HepG2 (cell line): ENCODE results near the gene ATP6V1F. TPM values are rescaled to one million over a fixed set of nuclear protein-coding genes. Genes with fewer than 3 reads are reported as not detected.
A peak's percentile ranks its signal among the peaks of the same experiment; 100 is the strongest.

Source experiments
- GZF1 ChIP-seq: sonication (generic); formaldehyde crosslinking; IDR thresholded peaks from 2 replicates; pipeline ENCODE4 v1.5.1; 2020; ENCODE audit warnings: mild to moderate bottlenecking, missing genetic modification reagents
- HMGA1 ChIP-seq: sonication (generic); formaldehyde crosslinking; conservative IDR thresholded peaks from 2 replicates; pipeline ENCODE4 v1.4.0; 2020; ENCODE audit warnings: missing genetic modification reagents
- HNF4A ChIP-seq: sonication (generic); formaldehyde crosslinking; IDR thresholded peaks from 2 replicates; pipeline ENCODE4 v1.4.0; 2020; ENCODE audit warnings: missing genetic modification reagents
- NFE2L2 ChIP-seq: fragments of 150-350 bp; IDR thresholded peaks from 2 replicates; pipeline ENCODE4 v1.6.1; 2014; ENCODE audit warnings: low read length
- NR2F6 ChIP-seq, 2 experiments: IDR thresholded peaks; 2 replicates each; pipeline ENCODE4 v1.6.1; 2016; ENCODE audit warnings: antibody characterized with exemption in 1 of 2, mild to moderate bottlenecking in 1 of 2
- ZNF205 ChIP-seq: IDR thresholded peaks from 2 replicates; pipeline ENCODE4 v1.6.1; 2018; ENCODE audit warnings: missing biosample characterization, missing genetic modification reagents
- ZNF383 ChIP-seq: sonication (generic); formaldehyde crosslinking; IDR thresholded peaks from 2 replicates; pipeline ENCODE4 v1.4.0; 2020; ENCODE audit warnings: missing genetic modification reagents, mild to moderate bottlenecking, borderline replicate concordance
- ZNF629 ChIP-seq: sonication (generic); formaldehyde crosslinking; conservative IDR thresholded peaks from 2 replicates; pipeline ENCODE4 v1.5.0; 2020; ENCODE audit warnings: missing genetic modification reagents
- polyA plus RNA-seq, 8 experiments: library from polyadenylated mRNA; depleted of rRNA in 3 of 8; stranded (reverse) in 7 of 8; unstranded in 1 of 8; fragments of >200 nt; fragmentation: Illumina TruSeq in 4 of 8; extraction: Trizol in 4 of 8; gene quantifications; 2 replicates each; pipeline versions ENCODE4 v1.2.1 to v1.2.3, GENCODE V29; 2011 to 2016; ENCODE audit warnings: low read depth in 4 of 8, missing spikeins in 1 of 8, mixed read lengths in 1 of 8; ENCODE audit not compliant: insufficient read depth in 1 of 8
- total RNA-seq, 5 experiments: library from RNA; depleted of rRNA; stranded (reverse); fragments of >200 nt; fragmentation: Illumina TruSeq; extraction: Trizol; gene quantifications; 2 replicates each; pipeline ENCODE4 v1.2.3, GENCODE V29; 2016; ENCODE audit warnings: low read depth in 1 of 5
- TF ChIP-seq, protein P1 (sequence below): sonication (generic); formaldehyde crosslinking; IDR thresholded peaks from 2 replicates; pipeline ENCODE4 v1.4.0; 2020; ENCODE audit warnings: missing genetic modification reagents
- TF ChIP-seq, protein P2 (sequence below): fragments of 450-650 bp; IDR thresholded peaks from 2 replicates; pipeline ENCODE4 v1.6.1; 2016
- TF ChIP-seq, protein P3 (sequence below): sonication (generic); formaldehyde crosslinking; conservative IDR thresholded peaks from 2 replicates; pipeline ENCODE4 v1.8.0; 2022; ENCODE audit warnings: low read depth, missing genetic modification reagents
- TF ChIP-seq, protein P4 (sequence below), 2 experiments: sonication (generic) in 1 of 2; formaldehyde crosslinking in 1 of 2; IDR thresholded peaks; 2 replicates each; pipeline versions ENCODE4 v1.5.1 to v1.6.1; 2011 to 2020; ENCODE audit warnings: borderline replicate concordance in 1 of 2, low read depth in 1 of 2, low read length in 1 of 2, mild to moderate bottlenecking in 1 of 2, missing genetic modification reagents in 1 of 2, moderate library complexity in 1 of 2
- TF ChIP-seq, protein P5 (sequence below): sonication (generic); formaldehyde crosslinking; IDR thresholded peaks from 2 replicates; pipeline ENCODE4 v1.5.1; 2020; ENCODE audit warnings: missing genetic modification reagents, mild to moderate bottlenecking, borderline replicate concordance

The ATP6V1F gene
- total and polyA plus RNA-seq, 2 of the 13 experiments (the other 11 are each of a cell fraction or from before 2014, with no cell fraction given): 87.2 to 132 TPM

DNA sequence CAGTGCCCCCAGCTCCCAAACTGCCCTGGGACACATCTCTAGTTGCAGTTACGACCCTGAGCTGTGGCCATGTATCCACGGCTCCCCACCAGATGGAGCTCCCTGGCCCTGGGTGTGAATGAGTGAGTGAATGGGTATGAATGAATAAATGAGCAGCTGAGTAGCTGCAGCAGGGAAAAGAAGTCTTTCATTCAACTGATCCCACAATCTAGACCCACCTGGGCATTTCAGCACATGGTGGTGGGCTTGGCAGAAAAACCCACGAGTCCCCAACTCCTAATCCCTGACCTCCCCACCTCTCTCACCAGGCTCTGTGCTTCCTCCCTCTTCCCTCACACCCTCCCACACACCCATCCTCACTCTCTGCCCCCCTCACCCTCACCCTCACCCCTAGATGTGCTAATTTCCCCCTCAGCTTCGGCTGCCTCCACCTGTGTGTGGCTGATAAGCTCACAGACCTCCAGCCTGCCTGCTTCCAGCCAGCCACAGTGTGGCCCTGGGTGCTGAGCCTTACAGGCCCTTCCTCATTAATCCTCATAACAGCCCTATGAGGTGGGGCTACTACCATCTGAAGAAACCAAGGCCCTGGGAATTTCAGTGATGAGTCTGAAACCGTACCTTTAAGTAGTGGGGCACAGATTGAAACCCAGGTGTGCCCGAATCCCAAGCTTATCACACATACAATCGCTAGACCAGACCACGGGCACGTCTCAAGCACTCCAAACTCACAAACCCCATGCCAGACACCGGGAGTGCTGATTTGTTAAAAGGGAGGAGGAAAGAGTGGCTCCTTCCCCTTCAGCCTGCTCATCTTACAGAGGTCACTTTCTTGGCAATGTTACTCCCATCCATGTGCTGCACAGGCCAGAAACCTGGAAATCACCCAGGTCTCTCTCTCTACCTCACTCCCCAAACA lies 2.2 kb upstream of the ATP6V1F start (continued):
- TF ChIP-seq, protein P1, sequence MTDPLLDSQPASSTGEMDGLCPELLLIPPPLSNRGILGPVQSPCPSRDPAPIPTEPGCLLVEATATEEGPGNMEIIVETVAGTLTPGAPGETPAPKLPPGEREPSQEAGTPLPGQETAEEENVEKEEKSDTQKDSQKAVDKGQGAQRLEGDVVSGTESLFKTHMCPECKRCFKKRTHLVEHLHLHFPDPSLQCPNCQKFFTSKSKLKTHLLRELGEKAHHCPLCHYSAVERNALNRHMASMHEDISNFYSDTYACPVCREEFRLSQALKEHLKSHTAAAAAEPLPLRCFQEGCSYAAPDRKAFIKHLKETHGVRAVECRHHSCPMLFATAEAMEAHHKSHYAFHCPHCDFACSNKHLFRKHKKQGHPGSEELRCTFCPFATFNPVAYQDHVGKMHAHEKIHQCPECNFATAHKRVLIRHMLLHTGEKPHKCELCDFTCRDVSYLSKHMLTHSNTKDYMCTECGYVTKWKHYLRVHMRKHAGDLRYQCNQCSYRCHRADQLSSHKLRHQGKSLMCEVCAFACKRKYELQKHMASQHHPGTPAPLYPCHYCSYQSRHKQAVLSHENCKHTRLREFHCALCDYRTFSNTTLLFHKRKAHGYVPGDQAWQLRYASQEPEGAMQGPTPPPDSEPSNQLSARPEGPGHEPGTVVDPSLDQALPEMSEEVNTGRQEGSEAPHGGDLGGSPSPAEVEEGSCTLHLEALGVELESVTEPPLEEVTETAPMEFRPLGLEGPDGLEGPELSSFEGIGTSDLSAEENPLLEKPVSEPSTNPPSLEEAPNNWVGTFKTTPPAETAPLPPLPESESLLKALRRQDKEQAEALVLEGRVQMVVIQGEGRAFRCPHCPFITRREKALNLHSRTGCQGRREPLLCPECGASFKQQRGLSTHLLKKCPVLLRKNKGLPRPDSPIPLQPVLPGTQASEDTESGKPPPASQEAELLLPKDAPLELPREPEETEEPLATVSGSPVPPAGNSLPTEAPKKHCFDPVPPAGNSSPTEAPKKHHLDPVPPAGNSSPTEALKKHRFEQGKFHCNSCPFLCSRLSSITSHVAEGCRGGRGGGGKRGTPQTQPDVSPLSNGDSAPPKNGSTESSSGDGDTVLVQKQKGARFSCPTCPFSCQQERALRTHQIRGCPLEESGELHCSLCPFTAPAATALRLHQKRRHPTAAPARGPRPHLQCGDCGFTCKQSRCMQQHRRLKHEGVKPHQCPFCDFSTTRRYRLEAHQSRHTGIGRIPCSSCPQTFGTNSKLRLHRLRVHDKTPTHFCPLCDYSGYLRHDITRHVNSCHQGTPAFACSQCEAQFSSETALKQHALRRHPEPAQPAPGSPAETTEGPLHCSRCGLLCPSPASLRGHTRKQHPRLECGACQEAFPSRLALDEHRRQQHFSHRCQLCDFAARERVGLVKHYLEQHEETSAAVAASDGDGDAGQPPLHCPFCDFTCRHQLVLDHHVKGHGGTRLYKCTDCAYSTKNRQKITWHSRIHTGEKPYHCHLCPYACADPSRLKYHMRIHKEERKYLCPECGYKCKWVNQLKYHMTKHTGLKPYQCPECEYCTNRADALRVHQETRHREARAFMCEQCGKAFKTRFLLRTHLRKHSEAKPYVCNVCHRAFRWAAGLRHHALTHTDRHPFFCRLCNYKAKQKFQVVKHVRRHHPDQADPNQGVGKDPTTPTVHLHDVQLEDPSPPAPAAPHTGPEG: no peak
- no peak for TF ChIP-seq HMGA1
- TF ChIP-seq, protein P2, sequence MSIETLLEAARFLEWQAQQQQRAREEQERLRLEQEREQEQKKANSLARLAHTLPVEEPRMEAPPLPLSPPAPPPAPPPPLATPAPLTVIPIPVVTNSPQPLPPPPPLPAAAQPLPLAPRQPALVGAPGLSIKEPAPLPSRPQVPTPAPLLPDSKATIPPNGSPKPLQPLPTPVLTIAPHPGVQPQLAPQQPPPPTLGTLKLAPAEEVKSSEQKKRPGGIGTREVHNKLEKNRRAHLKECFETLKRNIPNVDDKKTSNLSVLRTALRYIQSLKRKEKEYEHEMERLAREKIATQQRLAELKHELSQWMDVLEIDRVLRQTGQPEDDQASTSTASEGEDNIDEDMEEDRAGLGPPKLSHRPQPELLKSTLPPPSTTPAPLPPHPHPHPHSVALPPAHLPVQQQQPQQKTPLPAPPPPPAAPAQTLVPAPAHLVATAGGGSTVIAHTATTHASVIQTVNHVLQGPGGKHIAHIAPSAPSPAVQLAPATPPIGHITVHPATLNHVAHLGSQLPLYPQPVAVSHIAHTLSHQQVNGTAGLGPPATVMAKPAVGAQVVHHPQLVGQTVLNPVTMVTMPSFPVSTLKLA: no peak
- TF ChIP-seq NFE2L2: no peak
- no peak for TF ChIP-seq ZNF205
- TF ChIP-seq GZF1 (CRISPR knock-in tag): no peak
- no peak for TF ChIP-seq ZNF383
- TF ChIP-seq, protein P3, sequence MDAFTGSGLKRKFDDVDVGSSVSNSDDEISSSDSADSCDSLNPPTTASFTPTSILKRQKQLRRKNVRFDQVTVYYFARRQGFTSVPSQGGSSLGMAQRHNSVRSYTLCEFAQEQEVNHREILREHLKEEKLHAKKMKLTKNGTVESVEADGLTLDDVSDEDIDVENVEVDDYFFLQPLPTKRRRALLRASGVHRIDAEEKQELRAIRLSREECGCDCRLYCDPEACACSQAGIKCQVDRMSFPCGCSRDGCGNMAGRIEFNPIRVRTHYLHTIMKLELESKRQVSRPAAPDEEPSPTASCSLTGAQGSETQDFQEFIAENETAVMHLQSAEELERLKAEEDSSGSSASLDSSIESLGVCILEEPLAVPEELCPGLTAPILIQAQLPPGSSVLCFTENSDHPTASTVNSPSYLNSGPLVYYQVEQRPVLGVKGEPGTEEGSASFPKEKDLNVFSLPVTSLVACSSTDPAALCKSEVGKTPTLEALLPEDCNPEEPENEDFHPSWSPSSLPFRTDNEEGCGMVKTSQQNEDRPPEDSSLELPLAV: no peak
- no peak for TF ChIP-seq HNF4A (CRISPR knock-in tag)
- peak; percentile 58 for TF ChIP-seq ZNF629 (CRISPR knock-in tag)
- TF ChIP-seq, protein P4, sequence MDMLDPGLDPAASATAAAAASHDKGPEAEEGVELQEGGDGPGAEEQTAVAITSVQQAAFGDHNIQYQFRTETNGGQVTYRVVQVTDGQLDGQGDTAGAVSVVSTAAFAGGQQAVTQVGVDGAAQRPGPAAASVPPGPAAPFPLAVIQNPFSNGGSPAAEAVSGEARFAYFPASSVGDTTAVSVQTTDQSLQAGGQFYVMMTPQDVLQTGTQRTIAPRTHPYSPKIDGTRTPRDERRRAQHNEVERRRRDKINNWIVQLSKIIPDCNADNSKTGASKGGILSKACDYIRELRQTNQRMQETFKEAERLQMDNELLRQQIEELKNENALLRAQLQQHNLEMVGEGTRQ (IDR thresholded peaks at IDR 0.05; ENCODE audit: low read depth, low read length): no peak
- TF ChIP-seq, protein P4 (CRISPR knock-in tag; IDR thresholded peaks at IDR 0.05; ENCODE audit: borderline replicate concordance): no peak
- no peak for TF ChIP-seq NR2F6 (IDR thresholded peaks at IDR 0.05)
- no peak for TF ChIP-seq NR2F6 (CRISPR knock-in tag; IDR thresholded peaks at IDR 0.05)
- TF ChIP-seq, protein P5, sequence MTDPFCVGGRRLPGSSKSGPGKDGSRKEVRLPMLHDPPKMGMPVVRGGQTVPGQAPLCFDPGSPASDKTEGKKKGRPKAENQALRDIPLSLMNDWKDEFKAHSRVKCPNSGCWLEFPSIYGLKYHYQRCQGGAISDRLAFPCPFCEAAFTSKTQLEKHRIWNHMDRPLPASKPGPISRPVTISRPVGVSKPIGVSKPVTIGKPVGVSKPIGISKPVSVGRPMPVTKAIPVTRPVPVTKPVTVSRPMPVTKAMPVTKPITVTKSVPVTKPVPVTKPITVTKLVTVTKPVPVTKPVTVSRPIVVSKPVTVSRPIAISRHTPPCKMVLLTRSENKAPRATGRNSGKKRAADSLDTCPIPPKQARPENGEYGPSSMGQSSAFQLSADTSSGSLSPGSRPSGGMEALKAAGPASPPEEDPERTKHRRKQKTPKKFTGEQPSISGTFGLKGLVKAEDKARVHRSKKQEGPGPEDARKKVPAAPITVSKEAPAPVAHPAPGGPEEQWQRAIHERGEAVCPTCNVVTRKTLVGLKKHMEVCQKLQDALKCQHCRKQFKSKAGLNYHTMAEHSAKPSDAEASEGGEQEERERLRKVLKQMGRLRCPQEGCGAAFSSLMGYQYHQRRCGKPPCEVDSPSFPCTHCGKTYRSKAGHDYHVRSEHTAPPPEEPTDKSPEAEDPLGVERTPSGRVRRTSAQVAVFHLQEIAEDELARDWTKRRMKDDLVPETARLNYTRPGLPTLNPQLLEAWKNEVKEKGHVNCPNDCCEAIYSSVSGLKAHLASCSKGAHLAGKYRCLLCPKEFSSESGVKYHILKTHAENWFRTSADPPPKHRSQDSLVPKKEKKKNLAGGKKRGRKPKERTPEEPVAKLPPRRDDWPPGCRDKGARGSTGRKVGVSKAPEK (CRISPR knock-in tag): no peak
